ENCODE measurements around the gene GZMH. TPM values are rescaled to one million over a fixed set of nuclear protein-coding genes. Genes with fewer than 3 reads are reported as not detected.

The GZMH gene
- total RNA-seq, 1 donor from 2014 or later = not detected

- no peaks in the 10 kb centered on the region for H3K36me3 Mint-ChIP-seq (ENCODE audit: low read depth, unreplicated experiment)
- no peak overlapping the region for H3K4me3 Mint-ChIP-seq (ENCODE audit: unreplicated experiment)
- Histone ChIP-seq H3K4me2 (ENCODE audit: low read length) (no peak overlapping the region), H3K36me3 (ENCODE audit: insufficient read depth, low read length) (no peaks in the 10 kb centered on the region), H3K27ac (ENCODE audit: low read depth, low read length) (no peak overlapping the region), H3K27me3 (ENCODE audit: insufficient read depth, low read length) (no peaks in the 10 kb centered on the region), H3K4me1 (ENCODE audit: insufficient read depth, low read length) (no peaks in the 10 kb centered on the region), H3K9me3 (ENCODE audit: insufficient read depth, low read depth, low read length) (peaks cover 4% of the 10 kb centered on the region), H4K20me1 (ENCODE audit: insufficient read depth, low read length) (no peaks in the 10 kb centered on the region), H3K9ac (ENCODE audit: low read length) (no peak overlapping the region), H3K79me2 (ENCODE audit: insufficient read depth, low read length) (no peaks in the 10 kb centered on the region), H3K4me3 (ENCODE audit: insufficient read depth, low read depth, low read length) (no peak overlapping the region), H2AFZ (ENCODE audit: low read depth, low read length) (no peak overlapping the region)
- H3K4me1 Mint-ChIP-seq (ENCODE audit: low read depth, unreplicated experiment) = no peaks in the 10 kb centered on the region
- H3K9me3 Mint-ChIP-seq (ENCODE audit: unreplicated experiment) = no peaks in the 10 kb centered on the region
- TF ChIP-seq EZH2 (IDR thresholded peaks at IDR 0.05; ENCODE audit: insufficient read depth, low read length) (no peak), CTCF (IDR thresholded peaks at IDR 0.05; ENCODE audit: insufficient read depth, low read depth, low read length) (no peak)
- H3K27ac Mint-ChIP-seq (ENCODE audit: unreplicated experiment) = no peak overlapping the region
- FAIRE-seq (no peak), DNase-seq (ENCODE audit: low read depth) (no peak)
- H3K27me3 Mint-ChIP-seq (ENCODE audit: low read depth, unreplicated experiment) = peaks cover 14% of the 10 kb centered on the region
Measured at GRCh38 chr14:24639270-24639669, 29.8 kb upstream of the GZMH start.

- Mint-ChIP-seq H3K27me3 (ENCODE audit: low read depth, unreplicated experiment) (peaks cover 9% of the 10 kb centered on the region), H3K9me3 (ENCODE audit: unreplicated experiment) (no peaks in the 10 kb centered on the region)
Measured at GRCh38 chr14:24634158-24634557, 24.7 kb upstream of the GZMH start, which contains the start of gene GZMB. Gene GZMB (minus strand): TSS chr14:24634190. CDS start chr14:24634160, 30 bp downstream.

More at GRCh38 chr14:24634158-24634557, 24.7 kb upstream of the GZMH start, which contains the start of gene GZMB:
- DNase-seq (ENCODE audit: low read depth) (no peak), FAIRE-seq (no peak)
- H3K27ac Mint-ChIP-seq (ENCODE audit: unreplicated experiment) = no peak within 1 kb of the TSS
- H3K79me2 ChIP-seq (ENCODE audit: insufficient read depth, low read length) = no peaks in the 10 kb centered on the region
- no peaks in the 10 kb centered on the region for H4K20me1 ChIP-seq (ENCODE audit: insufficient read depth, low read length)
- no peak within 1 kb of the TSS for H2AFZ ChIP-seq (ENCODE audit: low read depth, low read length)
- H3K27ac ChIP-seq (ENCODE audit: low read depth, low read length) = no peak within 1 kb of the TSS
- no peaks in the 10 kb centered on the region for H3K4me1 ChIP-seq (ENCODE audit: insufficient read depth, low read length)
- no peaks in the 10 kb centered on the region for H3K4me1 Mint-ChIP-seq (ENCODE audit: low read depth, unreplicated experiment)
- no peak within 1 kb of the TSS for H3K9ac ChIP-seq (ENCODE audit: low read length)
- no peaks in the 10 kb centered on the region for H3K27me3 ChIP-seq (ENCODE audit: insufficient read depth, low read length)
- no peaks in the 10 kb centered on the region for H3K36me3 ChIP-seq (ENCODE audit: insufficient read depth, low read length)
- no peak within 1 kb of the TSS for H3K4me3 ChIP-seq (ENCODE audit: insufficient read depth, low read depth, low read length)
- H3K9me3 ChIP-seq (ENCODE audit: insufficient read depth, low read depth, low read length) = peaks cover 8% of the 10 kb centered on the region
- no peaks in the 10 kb centered on the region for H3K36me3 Mint-ChIP-seq (ENCODE audit: low read depth, unreplicated experiment)
- TF ChIP-seq CTCF (IDR thresholded peaks at IDR 0.05; ENCODE audit: insufficient read depth, low read depth, low read length) (no peak), EZH2 (IDR thresholded peaks at IDR 0.05; ENCODE audit: insufficient read depth, low read length) (no peak)
- no peak within 1 kb of the TSS for H3K4me3 Mint-ChIP-seq (ENCODE audit: unreplicated experiment)
- H3K4me2 ChIP-seq (ENCODE audit: low read length) = no peak within 1 kb of the TSS

Measured in astrocyte (in vitro differentiated cells and primary cell).